ENCODE data around the gene RAB1B.
"Not testable (repeated sequence)": the region's sequence is repeated elsewhere in the genome, so short reads cannot be mapped to it uniquely, and the experiment has no call there.

The RAB1B gene

GRCh38 chr11:66248903-66249302 is 19.5 kb upstream of the RAB1B start:
- H3K27ac ChIP-seq = no peak overlapping the region
- no peak for TF ChIP-seq ZFX (IDR thresholded peaks at IDR 0.05)
- TF ChIP-seq CTCF (conservative IDR thresholded peaks at IDR 0.05) = no peak

- no peak overlapping the region for H3K27ac ChIP-seq
- TF ChIP-seq ZFX (IDR thresholded peaks at IDR 0.05) (no peak), CTCF (conservative IDR thresholded peaks at IDR 0.05) (no peak)
These were observed 16.6 kb upstream of the RAB1B start for GRCh38 chr11:66251809-66252208.

- not testable (repeated sequence) for H3K27ac ChIP-seq
These were observed 15.4 kb upstream of the RAB1B start for GRCh38 chr11:66253081-66253480.

GRCh38 chr11:66258473-66258893 is 10.0 kb upstream of the RAB1B start:
- TF ChIP-seq CTCF (conservative IDR thresholded peaks at IDR 0.05) = peak; percentile 83
- TF ChIP-seq ZFX (IDR thresholded peaks at IDR 0.05) = no peak
- peak overlapping the region; percentile 79 for H3K27ac ChIP-seq

- H3K27ac ChIP-seq = no peak overlapping the region
- TF ChIP-seq ZFX (IDR thresholded peaks at IDR 0.05) (no peak), CTCF (conservative IDR thresholded peaks at IDR 0.05) (no peak)
These were observed 9.2 kb upstream of the RAB1B start for GRCh38 chr11:66259225-66259624.

- TF ChIP-seq ZFX (IDR thresholded peaks at IDR 0.05) (no peak), CTCF (conservative IDR thresholded peaks at IDR 0.05) (no peak)
- no peak overlapping the region for H3K27ac ChIP-seq
These were observed 8.5 kb upstream of the RAB1B start for GRCh38 chr11:66259956-66260355.

GRCh38 chr11:66261578-66261977 is 6.9 kb upstream of the RAB1B start:
- no peak for TF ChIP-seq ZFX (IDR thresholded peaks at IDR 0.05)
- no peak for TF ChIP-seq CTCF (conservative IDR thresholded peaks at IDR 0.05)
- H3K27ac ChIP-seq = no peak overlapping the region

- no peak for TF ChIP-seq CTCF (conservative IDR thresholded peaks at IDR 0.05)
- no peak for TF ChIP-seq ZFX (IDR thresholded peaks at IDR 0.05)
- H3K27ac ChIP-seq = no peak overlapping the region
These were observed 6.2 kb upstream of the RAB1B start for GRCh38 chr11:66262191-66262590.
